Suppressor macrophage treated with lipopolysaccharide for 4 hours (primary cell): ENCODE results near the gene SREK1IP1.

Source experiments
- DNase-seq: peaks from one replicate; pipeline ENCODE4 v3.0.0-alpha.2; 2020

Gene SREK1IP1

GRCh38 chr5:64768358-64769312 is at the start of gene SREK1IP1, which contains the start of gene CWC27:
Gene SREK1IP1 (minus strand): TSS chr5:64768691. CDS start chr5:64768517, 174 bp downstream.
Gene CWC27 (plus strand): TSS chr5:64768930. CDS start chr5:64769147, 217 bp downstream.
- DNase-seq: peak; percentile 89

GRCh38 chr5:64818245-64818644 is 49.8 kb upstream of the SREK1IP1 start:
- no peak for DNase-seq

- no peak for DNase-seq
Observed at GRCh38 chr5:64814073-64814472, 45.6 kb upstream of the SREK1IP1 start.

GRCh38 chr5:64811050-64811640 is 42.7 kb upstream of the SREK1IP1 start:
- peak; percentile 60 for DNase-seq

GRCh38 chr5:64807520-64807919 is 39.0 kb upstream of the SREK1IP1 start:
- no peak for DNase-seq

- no peak for DNase-seq
Observed at GRCh38 chr5:64806537-64806936, 38.0 kb upstream of the SREK1IP1 start.

- no peak for DNase-seq
Observed at GRCh38 chr5:64800926-64801325, 32.4 kb upstream of the SREK1IP1 start.

- DNase-seq: no peak
Observed at GRCh38 chr5:64796301-64796700, 27.8 kb upstream of the SREK1IP1 start.

- DNase-seq: no peak
Observed at GRCh38 chr5:64794053-64794770, 25.7 kb upstream of the SREK1IP1 start.

GRCh38 chr5:64792469-64792868 is 24.0 kb upstream of the SREK1IP1 start:
- DNase-seq: no peak

- DNase-seq: no peak
Observed at GRCh38 chr5:64790210-64790609, 21.7 kb upstream of the SREK1IP1 start.

- no peak for DNase-seq
Observed at GRCh38 chr5:64789457-64789856, 21.0 kb upstream of the SREK1IP1 start.

GRCh38 chr5:64788156-64788555 is 19.7 kb upstream of the SREK1IP1 start:
- no peak for DNase-seq

GRCh38 chr5:64786372-64786771 is 17.9 kb upstream of the SREK1IP1 start:
- DNase-seq: peak; percentile 41

- peak; percentile 91 for DNase-seq
Observed at GRCh38 chr5:64784451-64785025, 16.0 kb upstream of the SREK1IP1 start.

- DNase-seq: peak; percentile 53
Observed at GRCh38 chr5:64775291-64775690, 6.8 kb upstream of the SREK1IP1 start.

GRCh38 chr5:64773533-64773932 is 5.0 kb upstream of the SREK1IP1 start:
- no peak for DNase-seq

- DNase-seq: no peak
Observed at GRCh38 chr5:64771736-64772135, 3.2 kb upstream of the SREK1IP1 start.

- DNase-seq: no peak
Observed at GRCh38 chr5:64769855-64770254, 1.4 kb upstream of the SREK1IP1 start.

- DNase-seq: peak; percentile 15
Observed at GRCh38 chr5:64767959-64768357, 533 bp downstream of the SREK1IP1 start.

- peak; percentile 40 for DNase-seq
Observed at GRCh38 chr5:64766941-64767340, 1.6 kb downstream of the SREK1IP1 start.

GRCh38 chr5:64765804-64766504 is 2.5 kb downstream of the SREK1IP1 start:
- DNase-seq: no peak
